ENCODE results near the gene C20orf144. TPM values are rescaled to one million over a fixed set of nuclear protein-coding genes. Genes with fewer than 3 reads are reported as not detected.

The C20orf144 gene
- polyA plus RNA-seq (2013, experiment 1 of 2) = 0.11 TPM
- polyA plus RNA-seq (2013, experiment 2 of 2) = 0.04 TPM

DNA sequence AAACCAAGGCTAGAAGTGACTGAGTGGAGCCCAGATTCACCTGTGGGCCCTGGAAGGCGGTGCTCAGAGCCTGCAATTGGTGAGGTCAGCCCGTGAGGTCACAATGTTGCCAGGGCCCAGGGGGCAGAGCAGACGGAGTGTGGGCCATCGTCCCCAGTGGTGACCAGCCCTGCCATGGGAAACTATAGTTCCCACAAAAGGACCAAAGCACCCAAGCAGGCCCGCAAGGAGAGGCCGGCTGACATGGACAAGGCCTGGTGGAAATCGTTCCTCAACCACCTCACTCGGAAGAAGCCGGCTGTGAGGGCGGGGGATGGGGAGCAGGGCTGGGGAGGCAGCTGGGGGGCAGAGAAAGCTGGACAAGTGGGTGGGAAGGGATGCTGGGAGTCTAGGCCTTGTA lies at the start of gene C20orf144:
Gene C20orf144, plus strand, starts transcription at position 156 of the 400 bp plus-strand sequence. Its CDS starts 19 bp downstream, at position 175.
- Histone ChIP-seq H3K4ac (ENCODE audit: low read depth in 1 of 2, low read length in 2 of 2) (peak within 1 kb of the TSS; percentile 15 to 93), H2BK120ac (ENCODE audit: low read depth, low read length) (peak within 1 kb of the TSS; percentile 96), H3K9me3 (ENCODE audit: control insufficient read depth, low read length) (no peaks in the 10 kb centered on the region), H3K14ac (ENCODE audit: low read length in 2 of 2) (peak within 1 kb of the TSS in 1 of 2 experiments; percentile 99), H2BK12ac (ENCODE audit: low read length in 2 of 2) (peak within 1 kb of the TSS in 1 of 2 experiments; percentile 90), H2BK15ac (ENCODE audit: low read depth, poor library complexity, severe bottlenecking) (no peak within 1 kb of the TSS), H3K9ac (ENCODE audit: low read length) (peak within 1 kb of the TSS; percentile 94), H2BK5ac (ENCODE audit: low read depth, low read length, poor library complexity, severe bottlenecking) (no peak within 1 kb of the TSS), H2AFZ (ENCODE audit: low read depth, low read length) (no peak within 1 kb of the TSS), H3K27ac (ENCODE audit: low read length, poor library complexity, severe bottlenecking) (peak within 1 kb of the TSS; percentile 47), H3K27me3 (ENCODE audit: control insufficient read depth in 1 of 2, insufficient read depth in 1 of 2, low read length in 2 of 2) (no peaks in the 10 kb centered on the region), H3K4me3 (ENCODE audit: insufficient read depth in 1 of 2, low read depth in 1 of 2, low read length in 2 of 2) (peak within 1 kb of the TSS; percentile 78 to 88), H3K23ac (ENCODE audit: low read length in 2 of 2) (peak within 1 kb of the TSS in 1 of 2 experiments; percentile 52), H3K4me1 (ENCODE audit: control insufficient read depth, insufficient read depth, low read depth, low read length) (peaks cover 31% of the 10 kb centered on the region), H3K4me2 (ENCODE audit: low read length, poor library complexity, severe bottlenecking) (peak within 1 kb of the TSS; percentile 92), H3K79me1 (replicated peaks; ENCODE audit: low read length, poor library complexity, severe bottlenecking) (peaks cover 32% of the 10 kb centered on the region), H3K18ac (ENCODE audit: low read depth in 1 of 2, low read length in 2 of 2) (peak within 1 kb of the TSS; percentile 59 to 99), H4K91ac (ENCODE audit: low read length) (peak within 1 kb of the TSS; percentile 73), H2AK5ac (ENCODE audit: low read length, severe bottlenecking) (peak within 1 kb of the TSS; percentile 4), H4K8ac (ENCODE audit: low read length) (peak within 1 kb of the TSS; percentile 96), H3K36me3 (ENCODE audit: control insufficient read depth in 1 of 2, insufficient read depth in 2 of 2, low read depth in 1 of 2, low read length in 2 of 2) (peaks cover 15 to 59% of the 10 kb centered on the region in 2 experiments)
- no peak for DNase-seq
- 92% methylated on average over 8 of the region's 10 CpGs for WGBS

DNA sequence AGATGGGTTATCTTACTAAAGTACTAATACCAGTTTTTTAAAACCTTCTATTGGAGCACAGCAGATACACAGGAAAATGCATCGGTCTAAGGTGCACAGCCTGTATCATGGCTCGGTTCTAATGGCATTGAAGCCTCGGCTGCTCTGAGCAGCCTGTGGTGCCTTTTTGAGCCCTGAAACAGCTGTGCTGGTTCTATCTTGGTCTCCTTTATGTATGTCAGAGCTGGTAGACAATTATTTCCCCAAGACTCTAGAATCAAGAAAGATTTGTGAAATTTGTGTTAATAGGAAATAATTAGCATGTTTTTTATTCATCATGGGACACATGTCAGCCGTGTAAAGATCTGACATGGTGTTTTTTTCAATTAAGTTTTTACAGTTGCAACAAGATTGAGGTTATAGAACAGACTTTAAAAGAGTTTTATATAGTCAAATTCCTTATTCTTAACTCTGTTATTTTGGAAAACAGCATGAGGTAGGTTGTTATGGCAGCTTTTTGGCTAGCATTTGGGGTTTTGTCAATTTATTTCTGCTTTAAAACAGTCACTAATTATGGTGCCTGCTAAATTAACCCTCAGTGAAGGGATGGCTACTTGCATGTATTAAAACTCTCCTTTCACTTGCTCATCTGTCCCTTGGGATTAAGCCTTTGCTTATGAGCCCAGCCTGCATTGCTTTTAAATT lies 40.3 kb upstream of the C20orf144 start:
- H3K4me2 ChIP-seq (ENCODE audit: low read length, poor library complexity, severe bottlenecking) = no peak overlapping the region
- H3K4me3 ChIP-seq (ENCODE audit: insufficient read depth in 1 of 2, low read depth in 1 of 2, low read length in 2 of 2) = no peak overlapping the region
- H2AK5ac ChIP-seq (ENCODE audit: low read length, severe bottlenecking) = no peak overlapping the region
- H4K8ac ChIP-seq (ENCODE audit: low read length) = no peak overlapping the region
- H3K9ac ChIP-seq (ENCODE audit: low read length) = no peak overlapping the region
- no peak overlapping the region for H3K18ac ChIP-seq (ENCODE audit: low read depth in 1 of 2, low read length in 2 of 2)
- H3K4ac ChIP-seq (ENCODE audit: low read depth in 1 of 2, low read length in 2 of 2) = no peak overlapping the region
- no peak overlapping the region for H3K14ac ChIP-seq (ENCODE audit: low read length in 2 of 2)
- no peak overlapping the region for H2BK12ac ChIP-seq (ENCODE audit: low read length in 2 of 2)
- no peak overlapping the region for H2BK120ac ChIP-seq (ENCODE audit: low read depth, low read length)
- H2BK15ac ChIP-seq (ENCODE audit: low read depth, poor library complexity, severe bottlenecking) = no peak overlapping the region
- DNase-seq = no peak
- H3K9me3 ChIP-seq (ENCODE audit: control insufficient read depth, low read length) = no peaks in the 10 kb centered on the region
- H2AFZ ChIP-seq (ENCODE audit: low read depth, low read length) = no peak overlapping the region
- no peaks in the 10 kb centered on the region for H3K27me3 ChIP-seq (ENCODE audit: control insufficient read depth in 1 of 2, insufficient read depth in 1 of 2, low read length in 2 of 2)
- WGBS = 98% methylated on average over 3 of the region's 4 CpGs
- H3K23ac ChIP-seq (ENCODE audit: low read length in 2 of 2) = no peak overlapping the region
- peaks cover 23 to 55% of the 10 kb centered on the region in 2 experiments for H3K36me3 ChIP-seq (ENCODE audit: control insufficient read depth in 1 of 2, insufficient read depth in 2 of 2, low read depth in 1 of 2, low read length in 2 of 2)
- no peak overlapping the region for H4K91ac ChIP-seq (ENCODE audit: low read length)
- H3K4me1 ChIP-seq (ENCODE audit: control insufficient read depth, insufficient read depth, low read depth, low read length) = peaks cover 2% of the 10 kb centered on the region
- H3K79me1 ChIP-seq (replicated peaks; ENCODE audit: low read length, poor library complexity, severe bottlenecking) = peaks cover 1% of the 10 kb centered on the region
- H2BK5ac ChIP-seq (ENCODE audit: low read depth, low read length, poor library complexity, severe bottlenecking) = no peak overlapping the region
- H3K27ac ChIP-seq (ENCODE audit: low read length, poor library complexity, severe bottlenecking) = no peak overlapping the region

DNA sequence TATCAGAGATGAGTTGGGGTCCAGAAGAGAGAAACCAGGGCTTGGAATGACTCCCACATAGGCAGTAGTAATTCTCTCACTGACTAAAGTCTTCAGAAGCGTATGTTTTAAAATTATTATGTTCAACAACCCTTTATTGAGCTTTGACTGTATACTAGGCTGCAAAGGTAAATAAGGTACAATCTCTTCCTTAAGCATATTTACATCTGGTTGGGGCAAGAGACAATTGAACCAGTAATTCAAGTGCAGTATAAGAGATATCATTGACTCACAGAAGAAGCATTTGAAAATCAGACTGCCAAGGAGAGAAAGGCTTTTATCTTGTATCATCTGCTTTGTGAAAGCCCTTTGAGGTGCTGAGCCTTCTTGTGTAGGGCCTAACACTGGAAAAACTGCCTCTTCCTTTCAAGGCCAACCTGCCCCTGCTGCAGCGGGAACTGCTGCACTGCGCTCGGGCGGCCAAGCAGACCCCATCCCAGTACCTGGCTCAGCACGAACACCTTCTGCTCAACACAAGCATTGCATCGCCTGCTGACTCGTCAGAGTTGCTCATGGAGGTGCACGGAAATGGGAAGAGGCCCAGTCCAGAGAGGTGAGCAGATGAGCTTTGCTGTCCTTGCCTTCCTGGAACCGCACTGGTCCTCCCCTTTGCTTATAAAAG lies 39.3 kb upstream of the C20orf144 start:
- no peak overlapping the region for H2BK12ac ChIP-seq (ENCODE audit: low read length in 2 of 2)

DNA sequence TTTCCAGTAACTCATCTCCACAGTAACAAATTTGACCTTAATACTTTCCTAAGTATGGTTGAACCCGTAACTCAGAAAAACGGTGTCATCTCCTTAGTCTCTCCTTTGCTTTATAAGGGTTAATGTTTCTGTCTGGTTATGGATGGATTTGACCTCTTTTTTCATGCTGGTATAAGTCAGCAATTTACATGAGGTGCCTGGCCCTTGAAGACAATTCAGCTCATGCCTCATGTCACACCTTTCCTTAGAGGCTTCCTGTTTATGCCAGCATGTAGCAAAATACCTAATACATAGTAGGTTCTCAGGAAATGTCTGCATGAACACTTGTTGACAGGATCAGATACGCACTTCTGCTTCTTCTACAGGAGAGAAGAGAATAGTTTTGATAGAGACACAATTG lies 37.7 kb upstream of the C20orf144 start:
- H2BK15ac ChIP-seq (ENCODE audit: low read depth, poor library complexity, severe bottlenecking) = no peak overlapping the region
- H3K36me3 ChIP-seq (ENCODE audit: control insufficient read depth in 1 of 2, insufficient read depth in 2 of 2, low read depth in 1 of 2, low read length in 2 of 2) = peaks cover 30 to 66% of the 10 kb centered on the region in 2 experiments
- no peak overlapping the region for H3K9ac ChIP-seq (ENCODE audit: low read length)
- no peak overlapping the region for H2AFZ ChIP-seq (ENCODE audit: low read depth, low read length)
- no peak overlapping the region for H3K14ac ChIP-seq (ENCODE audit: low read length in 2 of 2)
- no peak overlapping the region for H3K4ac ChIP-seq (ENCODE audit: low read depth in 1 of 2, low read length in 2 of 2)
- H3K79me1 ChIP-seq (replicated peaks; ENCODE audit: low read length, poor library complexity, severe bottlenecking) = peaks cover 1% of the 10 kb centered on the region
- H3K23ac ChIP-seq (ENCODE audit: low read length in 2 of 2) = no peak overlapping the region
- no peak overlapping the region for H3K4me3 ChIP-seq (ENCODE audit: insufficient read depth in 1 of 2, low read depth in 1 of 2, low read length in 2 of 2)
- H4K91ac ChIP-seq (ENCODE audit: low read length) = no peak overlapping the region
- H3K4me2 ChIP-seq (ENCODE audit: low read length, poor library complexity, severe bottlenecking) = no peak overlapping the region
- H3K18ac ChIP-seq (ENCODE audit: low read depth in 1 of 2, low read length in 2 of 2) = no peak overlapping the region
- H3K9me3 ChIP-seq (ENCODE audit: control insufficient read depth, low read length) = no peaks in the 10 kb centered on the region
- H2AK5ac ChIP-seq (ENCODE audit: low read length, severe bottlenecking) = no peak overlapping the region
- no peak overlapping the region for H3K27ac ChIP-seq (ENCODE audit: low read length, poor library complexity, severe bottlenecking)
- no peak overlapping the region for H4K8ac ChIP-seq (ENCODE audit: low read length)
- no peaks in the 10 kb centered on the region for H3K27me3 ChIP-seq (ENCODE audit: control insufficient read depth in 1 of 2, insufficient read depth in 1 of 2, low read length in 2 of 2)
- WGBS = 100% methylated on average over 2 of the region's 3 CpGs
- no peak overlapping the region for H2BK12ac ChIP-seq (ENCODE audit: low read length in 2 of 2)
- no peak overlapping the region for H2BK120ac ChIP-seq (ENCODE audit: low read depth, low read length)
- H3K4me1 ChIP-seq (ENCODE audit: control insufficient read depth, insufficient read depth, low read depth, low read length) = peaks cover 2% of the 10 kb centered on the region
- DNase-seq = no peak
- H2BK5ac ChIP-seq (ENCODE audit: low read depth, low read length, poor library complexity, severe bottlenecking) = no peak overlapping the region

More for the DNA sequence above, 39.3 kb upstream of the C20orf144 start:
- Histone ChIP-seq H2BK120ac (ENCODE audit: low read depth, low read length) (no peak overlapping the region), H3K4me3 (ENCODE audit: insufficient read depth in 1 of 2, low read depth in 1 of 2, low read length in 2 of 2) (no peak overlapping the region), H3K23ac (ENCODE audit: low read length in 2 of 2) (no peak overlapping the region), H2BK15ac (ENCODE audit: low read depth, poor library complexity, severe bottlenecking) (no peak overlapping the region), H4K8ac (ENCODE audit: low read length) (no peak overlapping the region), H3K4me2 (ENCODE audit: low read length, poor library complexity, severe bottlenecking) (no peak overlapping the region), H3K9me3 (ENCODE audit: control insufficient read depth, low read length) (no peaks in the 10 kb centered on the region), H3K9ac (ENCODE audit: low read length) (no peak overlapping the region), H3K27me3 (ENCODE audit: control insufficient read depth in 1 of 2, insufficient read depth in 1 of 2, low read length in 2 of 2) (no peaks in the 10 kb centered on the region), H3K79me1 (replicated peaks; ENCODE audit: low read length, poor library complexity, severe bottlenecking) (peaks cover 1% of the 10 kb centered on the region), H3K14ac (ENCODE audit: low read length in 2 of 2) (no peak overlapping the region), H3K4me1 (ENCODE audit: control insufficient read depth, insufficient read depth, low read depth, low read length) (peaks cover 2% of the 10 kb centered on the region), H3K4ac (ENCODE audit: low read depth in 1 of 2, low read length in 2 of 2) (no peak overlapping the region), H3K18ac (ENCODE audit: low read depth in 1 of 2, low read length in 2 of 2) (no peak overlapping the region), H2BK5ac (ENCODE audit: low read depth, low read length, poor library complexity, severe bottlenecking) (no peak overlapping the region), H4K91ac (ENCODE audit: low read length) (no peak overlapping the region), H2AFZ (ENCODE audit: low read depth, low read length) (no peak overlapping the region), H3K27ac (ENCODE audit: low read length, poor library complexity, severe bottlenecking) (no peak overlapping the region), H3K36me3 (ENCODE audit: control insufficient read depth in 1 of 2, insufficient read depth in 2 of 2, low read depth in 1 of 2, low read length in 2 of 2) (peaks cover 26 to 53% of the 10 kb centered on the region in 2 experiments), H2AK5ac (ENCODE audit: low read length, severe bottlenecking) (no peak overlapping the region)
- WGBS = 97% methylated on average over 9 of the region's 10 CpGs
- no peak for DNase-seq

Data from mesenchymal stem cell (in vitro differentiated cells and primary cell).